GM10248 (cell line): ENCODE data around the gene RMC1.

Experiments
- CTCF ChIA-PET: fragments of 300-600 bp; sonication (Branson Sonifier 250); formaldehyde crosslinking; extraction: SDS; loops from one replicate; lab custom pipeline; 2021; ENCODE audit warnings: antibody characterized with exemption; lab: Yijun Ruan, JAX
- POLR2A ChIA-PET: fragments of 350-650 bp; sonication (Branson Sonifier 250); formaldehyde crosslinking; extraction: SDS; loops from one replicate; lab custom pipeline; 2020; ENCODE audit warnings: antibody characterized with exemption; lab: Yijun Ruan, JAX
- DNase-seq: peaks from one replicate; pipeline ENCODE4 v3.0.0; 2012; ENCODE audit errors: extremely low spot score
- TF ChIP-seq, protein P1 (sequence below): IDR thresholded peaks from 2 replicates; pipeline ENCODE4 v1.5.1; 2012; ENCODE audit warnings: mild to moderate bottlenecking, low read depth; ENCODE audit errors: extremely low read depth, missing control alignments, control extremely low read depth

Gene RMC1

DNA sequence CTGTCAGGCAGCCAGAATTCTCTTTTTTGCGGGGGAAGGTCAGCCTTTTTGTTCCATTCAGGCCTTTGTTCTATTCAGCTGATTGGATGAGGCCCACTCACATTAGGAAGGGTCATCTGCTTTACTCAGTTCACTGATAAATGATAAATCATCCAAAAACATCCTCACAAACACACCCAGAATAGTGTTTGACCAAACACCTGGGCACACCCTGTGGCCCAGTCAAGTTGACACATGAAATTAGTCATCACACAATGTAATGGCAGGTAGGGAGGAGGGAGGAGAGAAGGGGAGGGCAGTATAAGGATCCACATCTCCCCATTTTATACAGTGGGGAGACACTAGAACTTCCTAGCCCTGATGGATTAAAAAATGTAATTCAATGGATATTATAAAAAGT, 8.3 kb upstream of the RMC1 start:
- TF ChIP-seq, protein P1, sequence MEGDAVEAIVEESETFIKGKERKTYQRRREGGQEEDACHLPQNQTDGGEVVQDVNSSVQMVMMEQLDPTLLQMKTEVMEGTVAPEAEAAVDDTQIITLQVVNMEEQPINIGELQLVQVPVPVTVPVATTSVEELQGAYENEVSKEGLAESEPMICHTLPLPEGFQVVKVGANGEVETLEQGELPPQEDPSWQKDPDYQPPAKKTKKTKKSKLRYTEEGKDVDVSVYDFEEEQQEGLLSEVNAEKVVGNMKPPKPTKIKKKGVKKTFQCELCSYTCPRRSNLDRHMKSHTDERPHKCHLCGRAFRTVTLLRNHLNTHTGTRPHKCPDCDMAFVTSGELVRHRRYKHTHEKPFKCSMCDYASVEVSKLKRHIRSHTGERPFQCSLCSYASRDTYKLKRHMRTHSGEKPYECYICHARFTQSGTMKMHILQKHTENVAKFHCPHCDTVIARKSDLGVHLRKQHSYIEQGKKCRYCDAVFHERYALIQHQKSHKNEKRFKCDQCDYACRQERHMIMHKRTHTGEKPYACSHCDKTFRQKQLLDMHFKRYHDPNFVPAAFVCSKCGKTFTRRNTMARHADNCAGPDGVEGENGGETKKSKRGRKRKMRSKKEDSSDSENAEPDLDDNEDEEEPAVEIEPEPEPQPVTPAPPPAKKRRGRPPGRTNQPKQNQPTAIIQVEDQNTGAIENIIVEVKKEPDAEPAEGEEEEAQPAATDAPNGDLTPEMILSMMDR: no peak
- DNase-seq: no peak
- ChIA-PET POLR2A (no interaction called here), CTCF (interaction anchor here (0.9 to 14.2 kb wide), 2 partner anchors 12 to 21 kb away, joined by 3 to 178 read pairs; no protein-coding TSS in a partner anchor)

- ChIA-PET POLR2A (no interaction called here), CTCF (interaction anchor here (1.7 to 14.2 kb wide), 3 partner anchors 9 to 20 kb away, joined by 6 to 178 read pairs (median 33); no protein-coding TSS in a partner anchor)
- DNase-seq: no peak
- TF ChIP-seq, protein P1: no peak
Observed at GRCh38 chr18:23495723-23496440, 7.4 kb upstream of the RMC1 start.

DNA sequence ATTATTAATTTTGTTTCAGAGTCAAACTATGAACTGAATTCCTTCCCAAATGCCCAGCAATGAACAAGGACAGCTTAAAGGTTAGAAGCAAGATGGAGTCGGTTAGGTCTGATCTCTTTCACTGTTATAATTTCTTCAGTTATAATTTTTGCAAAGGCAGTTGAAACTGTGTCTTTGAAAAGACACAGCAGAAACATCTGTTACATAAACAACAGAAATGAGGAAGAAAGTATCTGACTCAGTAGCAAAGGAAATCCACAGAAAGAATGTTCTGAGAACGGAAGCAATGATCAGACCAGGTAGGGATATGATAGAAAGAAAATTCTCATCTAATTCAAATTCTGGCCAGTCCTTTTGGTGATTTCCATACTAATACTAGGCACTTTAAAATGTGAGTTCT, 5.2 kb upstream of the RMC1 start:
- CTCF ChIA-PET: interaction anchor here (0.6 to 14.2 kb wide), 42 partner anchors 8 to 698 kb away, joined by 3 to 178 read pairs (median 4); no protein-coding TSS in a partner anchor
- POLR2A ChIA-PET: no interaction called here
- TF ChIP-seq, protein P1: no peak
- DNase-seq: no peak

GRCh38 chr18:23498877-23499276, 4.4 kb upstream of the RMC1 start:
- DNase-seq: peak; percentile 69
- ChIA-PET POLR2A (no interaction called here), CTCF (interaction anchor here (0.6 to 14.2 kb wide), 42 partner anchors 8 to 699 kb away, joined by 3 to 178 read pairs (median 4); no protein-coding TSS in a partner anchor)
- TF ChIP-seq, protein P1: peak; percentile 94

DNA sequence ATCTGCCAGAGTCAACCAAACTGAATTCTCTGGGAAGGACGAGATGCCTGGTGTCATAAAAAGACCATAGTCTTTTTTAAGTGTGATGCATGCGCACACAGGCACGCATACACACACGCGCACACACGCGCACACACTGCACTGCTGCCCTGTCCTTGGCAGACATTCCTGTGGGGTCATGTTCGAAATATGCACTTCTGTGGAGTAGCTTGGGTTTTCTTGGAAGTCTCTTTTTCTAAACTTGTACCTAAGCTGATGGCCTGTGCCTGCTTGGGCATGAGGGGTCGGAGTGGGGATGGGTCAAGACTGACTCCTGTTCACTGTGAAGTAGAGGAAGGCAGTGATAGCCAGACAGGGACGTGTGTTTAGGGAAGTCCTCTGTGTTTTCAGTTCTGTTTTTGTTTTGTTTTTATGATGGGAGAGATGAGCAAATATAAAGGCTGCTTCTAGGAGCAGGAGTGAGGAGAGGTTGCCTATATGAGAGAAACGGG, 4.0 kb upstream of the RMC1 start:
- TF ChIP-seq, protein P1: no peak
- CTCF ChIA-PET: interaction anchor here (1.0 to 14.2 kb wide), 20 partner anchors 9 to 699 kb away, joined by 3 to 178 read pairs (median 8); no protein-coding TSS in a partner anchor
- POLR2A ChIA-PET: no interaction called here
- no peak for DNase-seq

DNA sequence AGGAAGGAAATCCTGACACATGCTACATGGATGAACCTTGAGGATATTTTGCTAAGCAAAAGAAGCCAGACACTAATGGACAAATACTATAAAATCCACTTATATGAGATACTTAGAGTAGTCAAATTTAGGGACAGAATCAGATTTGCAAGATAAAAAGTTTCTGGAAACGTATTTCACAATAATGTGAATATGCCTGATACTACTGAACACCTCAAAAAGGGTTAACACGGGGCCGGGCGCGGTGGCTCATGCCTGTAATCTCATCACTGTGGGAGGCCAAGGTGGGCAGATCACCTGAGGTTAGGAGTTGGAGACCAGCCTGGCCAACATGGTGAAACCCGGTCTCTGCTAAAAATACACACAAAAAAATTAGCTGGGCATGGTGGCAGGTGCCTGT, 1.7 kb upstream of the RMC1 start:
- TF ChIP-seq, protein P1: no peak
- CTCF ChIA-PET: interaction anchor here (1.5 to 14.2 kb wide), 3 partner anchors 10 to 18 kb away, joined by 3 to 178 read pairs (median 46); no protein-coding TSS in a partner anchor
- no peak for DNase-seq
- POLR2A ChIA-PET: no interaction called here
